NT2/D1 (cell line): ENCODE data around the gene ATP5PO.

Source experiments
- DNase-seq: peaks from one replicate; pipeline ENCODE4 v3.0.0-alpha.2; 2011; ENCODE audit warnings: low read depth, low spot score
- H3K27me3 ChIP-seq: 2 replicates; pipeline ENCODE4 v1.6.0; 2011; ENCODE audit warnings: mild to moderate bottlenecking; ENCODE audit not compliant: insufficient read length, insufficient read depth
- H3K36me3 ChIP-seq: 2 replicates; pipeline ENCODE4 v1.6.1; 2011; ENCODE audit warnings: mild to moderate bottlenecking, low read length, mixed read lengths; ENCODE audit not compliant: insufficient read depth, insufficient read length
- H3K4me1 ChIP-seq: 2 replicates; pipeline ENCODE4 v1.5.1; 2011; ENCODE audit not compliant: insufficient read depth, insufficient read length
- H3K4me3 ChIP-seq: 2 replicates; pipeline ENCODE4 v1.5.1; 2011; ENCODE audit warnings: low read depth; ENCODE audit not compliant: insufficient read length
- H3K9ac ChIP-seq: 2 replicates; pipeline ENCODE4 v1.6.0; 2011; ENCODE audit warnings: low read depth; ENCODE audit not compliant: insufficient read length
- H3K9me3 ChIP-seq: 2 replicates; pipeline ENCODE4 v1.5.1; 2011; ENCODE audit warnings: mild to moderate bottlenecking, low read length; ENCODE audit not compliant: insufficient read depth
- SUZ12 ChIP-seq: IDR thresholded peaks from 2 replicates; pipeline ENCODE4 v1.6.1; 2011; ENCODE audit not compliant: insufficient read length, insufficient read depth; ENCODE audit errors: extremely low read depth
- YY1 ChIP-seq: IDR thresholded peaks from 2 replicates; pipeline ENCODE4 v1.6.1; 2011; ENCODE audit not compliant: insufficient read length, insufficient read depth
- ZNF274 ChIP-seq: IDR thresholded peaks from 2 replicates; pipeline ENCODE4 v1.6.1; 2011; ENCODE audit warnings: mild to moderate bottlenecking, low read depth, low read length

ATP5PO gene

GRCh38 chr21:33945652-33946270 lies 30.2 kb upstream of the ATP5PO start:
- peaks cover 10% of the 10 kb centered on the region; the same call in 1 of the 2 replicates for H3K9me3 ChIP-seq
- no peak for DNase-seq
- H3K4me3 ChIP-seq = no peak overlapping the region
- H3K27me3 ChIP-seq = no peaks in the 10 kb centered on the region
- TF ChIP-seq SUZ12 (no peak), ZNF274 (no peak), YY1 (no peak)
- peaks cover 28% of the 10 kb centered on the region for H3K36me3 ChIP-seq
- no peak overlapping the region for H3K9ac ChIP-seq
- H3K4me1 ChIP-seq = peaks cover 12% of the 10 kb centered on the region

DNA sequence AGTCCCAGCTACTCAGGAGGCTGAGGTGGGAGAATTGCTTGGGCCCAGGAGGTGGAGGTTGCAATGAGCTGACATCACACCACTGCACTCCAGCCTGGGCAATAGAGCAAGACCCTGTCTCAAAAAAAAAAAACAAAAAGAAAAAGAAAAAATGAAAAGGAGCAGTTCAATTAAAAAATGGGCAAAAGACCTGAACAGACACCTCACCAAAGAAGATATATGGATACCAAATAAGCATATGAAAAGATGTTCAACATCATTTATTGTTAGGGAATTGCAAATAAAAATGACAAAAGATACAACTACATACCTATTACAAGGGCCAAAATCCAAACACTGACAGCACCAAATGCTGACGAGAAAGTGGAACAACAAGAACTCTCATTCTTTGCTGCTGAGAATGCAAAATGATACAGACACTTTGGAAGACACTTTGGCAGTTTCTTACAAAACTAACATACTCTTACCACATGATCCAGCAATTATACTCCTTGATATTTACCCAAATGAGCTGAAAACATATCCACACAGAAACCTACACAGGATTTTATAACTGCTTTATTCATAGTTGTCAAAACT lies 28.7 kb upstream of the ATP5PO start:
- peaks cover 12% of the 10 kb centered on the region for H3K4me1 ChIP-seq
- TF ChIP-seq ZNF274 (no peak), SUZ12 (no peak), YY1 (no peak)
- peaks cover 23% of the 10 kb centered on the region for H3K36me3 ChIP-seq
- H3K9ac ChIP-seq = no peak overlapping the region
- no peak overlapping the region for H3K4me3 ChIP-seq
- DNase-seq = no peak
- H3K9me3 ChIP-seq = peaks cover 12% of the 10 kb centered on the region; the same call in 1 of the 2 replicates
- no peaks in the 10 kb centered on the region for H3K27me3 ChIP-seq

DNA sequence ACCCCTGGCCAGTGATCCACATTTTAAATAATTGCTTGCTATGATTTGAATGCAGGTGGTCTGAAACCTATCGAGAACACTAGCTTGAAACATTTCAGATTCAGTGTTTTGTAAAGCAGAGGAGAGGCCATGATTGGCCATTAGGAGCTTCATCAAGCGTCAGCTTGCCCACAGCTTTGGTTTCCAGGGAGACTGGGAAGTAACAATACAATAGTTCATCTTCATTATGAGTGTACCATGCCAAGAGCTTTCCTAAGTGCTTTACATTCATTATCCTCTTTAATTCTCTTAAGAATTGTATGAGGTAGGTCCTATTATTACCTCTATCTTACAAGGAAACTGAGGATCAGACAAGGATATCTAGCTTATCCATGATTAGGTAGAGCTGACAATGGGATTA lies 27.7 kb upstream of the ATP5PO start:
- Histone ChIP-seq H3K4me1 (peaks cover 2% of the 10 kb centered on the region), H3K36me3 (peaks cover 27% of the 10 kb centered on the region), H3K4me3 (no peak overlapping the region), H3K9me3 (peaks cover 14% of the 10 kb centered on the region; the same call in 1 of the 2 replicates), H3K27me3 (no peaks in the 10 kb centered on the region), H3K9ac (no peak overlapping the region)
- DNase-seq = no peak
- no peak for TF ChIP-seq ZNF274
- TF ChIP-seq YY1 = no peak
- no peak for TF ChIP-seq SUZ12

- Histone ChIP-seq H3K4me1 (peaks cover 1% of the 10 kb centered on the region), H3K27me3 (no peaks in the 10 kb centered on the region), H3K4me3 (no peak overlapping the region), H3K9ac (no peak overlapping the region), H3K36me3 (peaks cover 27% of the 10 kb centered on the region), H3K9me3 (peaks cover 14% of the 10 kb centered on the region; the same call in 1 of the 2 replicates)
- TF ChIP-seq ZNF274 (no peak), YY1 (no peak), SUZ12 (no peak)
- no peak for DNase-seq
Measured at GRCh38 chr21:33942426-33942825, 26.8 kb upstream of the ATP5PO start.

DNA sequence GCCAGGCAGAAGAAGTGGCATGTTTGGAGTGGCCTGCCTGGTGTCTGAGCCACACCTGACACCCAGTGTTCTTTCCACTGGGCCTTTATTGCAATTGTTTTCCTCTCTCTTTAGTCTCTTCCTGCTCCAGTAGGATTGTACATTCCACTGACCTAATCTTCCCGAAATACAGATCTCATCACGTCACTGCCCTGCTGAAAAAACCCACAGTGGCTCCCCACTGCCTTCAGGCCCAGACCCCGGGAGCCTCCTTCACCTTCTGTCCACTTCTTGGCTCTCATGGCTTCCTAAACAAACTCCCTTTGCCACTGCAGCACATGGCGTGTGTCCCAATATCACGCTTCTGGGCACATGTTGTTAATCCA lies 25.3 kb upstream of the ATP5PO start:
- peaks cover 14% of the 10 kb centered on the region; the same call in 1 of the 2 replicates for H3K9me3 ChIP-seq
- H3K9ac ChIP-seq = no peak overlapping the region
- no peak overlapping the region for H3K4me3 ChIP-seq
- DNase-seq = no peak
- peaks cover under 1% of the 10 kb centered on the region for H3K4me1 ChIP-seq
- H3K36me3 ChIP-seq = peaks cover 27% of the 10 kb centered on the region
- TF ChIP-seq YY1 (no peak), ZNF274 (no peak), SUZ12 (no peak)
- H3K27me3 ChIP-seq = no peaks in the 10 kb centered on the region

DNA sequence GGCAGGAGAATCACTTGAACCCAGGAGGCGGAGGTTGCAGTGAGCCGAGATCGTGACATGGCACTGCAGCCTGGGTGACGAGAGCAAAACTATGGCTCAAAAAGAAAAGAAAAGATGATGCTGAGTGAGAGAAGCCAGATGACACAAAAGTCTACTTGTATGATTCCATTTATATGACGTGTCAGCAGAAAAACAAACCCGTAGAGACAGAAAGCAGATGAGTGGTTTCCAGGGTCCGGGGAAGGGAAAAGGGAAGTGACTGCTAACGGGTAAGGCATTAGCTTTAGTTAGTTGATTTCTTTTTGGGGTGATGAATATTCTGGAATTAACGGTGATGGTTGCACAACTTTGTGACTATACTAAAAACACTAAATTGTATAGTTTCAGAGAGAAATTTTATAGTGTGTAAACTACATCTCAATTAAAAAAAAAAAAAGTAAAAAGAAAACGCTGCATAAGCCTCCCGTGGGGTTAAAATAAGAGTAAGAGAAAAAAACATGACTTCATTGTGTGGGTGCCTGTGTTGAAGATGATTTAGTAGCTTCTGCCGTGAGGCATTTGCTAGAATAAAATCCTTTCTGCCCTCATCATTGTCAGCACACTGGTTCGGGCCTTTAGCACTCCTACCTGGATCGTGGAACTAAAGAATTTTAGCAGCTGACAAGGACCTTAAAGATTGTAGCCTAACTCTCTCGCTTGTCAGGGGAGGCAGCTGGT lies 24.7 kb upstream of the ATP5PO start:
- peaks cover 2% of the 10 kb centered on the region for H3K4me1 ChIP-seq
- no peak for DNase-seq
- H3K36me3 ChIP-seq = peaks cover 27% of the 10 kb centered on the region
- no peaks in the 10 kb centered on the region for H3K27me3 ChIP-seq
- no peak for TF ChIP-seq YY1
- TF ChIP-seq ZNF274 = no peak
- no peak for TF ChIP-seq SUZ12
- H3K4me3 ChIP-seq = no peak overlapping the region
- H3K9me3 ChIP-seq = peaks cover 14% of the 10 kb centered on the region; the same call in 1 of the 2 replicates
- no peak overlapping the region for H3K9ac ChIP-seq

- Histone ChIP-seq H3K4me1 (peaks cover 2% of the 10 kb centered on the region), H3K9me3 (peaks cover 9% of the 10 kb centered on the region; the same call in 1 of the 2 replicates), H3K27me3 (no peaks in the 10 kb centered on the region), H3K36me3 (peaks cover 31% of the 10 kb centered on the region), H3K4me3 (no peak overlapping the region), H3K9ac (no peak overlapping the region)
- TF ChIP-seq ZNF274 (no peak), YY1 (no peak), SUZ12 (no peak)
- DNase-seq = no peak
Measured at GRCh38 chr21:33939226-33939625, 23.6 kb upstream of the ATP5PO start.
